CD4-positive, alpha-beta T cell treated with Interleukin-21 for 1 hour (primary cell): ENCODE measurements around the gene RSPRY1.
"Not testable (repeated sequence)": the region's sequence is repeated elsewhere in the genome, so short reads cannot be mapped to it uniquely, and the experiment has no call there.

Experiments
- DNase-seq: peaks from one replicate; pipeline ENCODE4 v3.0.0-alpha.2; 2020

RSPRY1 gene

GRCh38 chr16:57186872-57187854 is 1.0 kb downstream of the RSPRY1 start:
- peak; percentile 26 for DNase-seq

- not testable (repeated sequence) for DNase-seq
Measured at GRCh38 chr16:57187902-57188710, 2.0 kb downstream of the RSPRY1 start.

- no peak for DNase-seq
Measured at GRCh38 chr16:57188711-57189002, 2.5 kb downstream of the RSPRY1 start.

- not testable (repeated sequence) for DNase-seq
Measured at GRCh38 chr16:57189527-57189926, 3.4 kb downstream of the RSPRY1 start.

- DNase-seq: no peak
Measured at GRCh38 chr16:57190136-57190535, 4.0 kb downstream of the RSPRY1 start.

GRCh38 chr16:57191056-57191571 is 5.0 kb downstream of the RSPRY1 start:
- no peak for DNase-seq

- no peak for DNase-seq
Measured at GRCh38 chr16:57192146-57192545, 6.0 kb downstream of the RSPRY1 start.

- DNase-seq: no peak
Measured at GRCh38 chr16:57192720-57193486, 6.8 kb downstream of the RSPRY1 start.

- no peak for DNase-seq
Measured at GRCh38 chr16:57194512-57194911, 8.4 kb downstream of the RSPRY1 start.

GRCh38 chr16:57196286-57196685 is 10.2 kb downstream of the RSPRY1 start:
- DNase-seq: no peak

- no peak for DNase-seq
Measured at GRCh38 chr16:57196753-57197152, 10.6 kb downstream of the RSPRY1 start.

- DNase-seq: not testable (repeated sequence)
Measured at GRCh38 chr16:57200321-57200720, 14.2 kb downstream of the RSPRY1 start.

- not testable (repeated sequence) for DNase-seq
Measured at GRCh38 chr16:57200926-57201325, 14.8 kb downstream of the RSPRY1 start.

- DNase-seq: no peak
Measured at GRCh38 chr16:57202095-57202886, 16.2 kb downstream of the RSPRY1 start.

- DNase-seq: no peak
Measured at GRCh38 chr16:57203451-57203850, 17.3 kb downstream of the RSPRY1 start.

- no peak for DNase-seq
Measured at GRCh38 chr16:57204675-57205074, 18.5 kb downstream of the RSPRY1 start.

- no peak for DNase-seq
Measured at GRCh38 chr16:57208926-57209325, 22.8 kb downstream of the RSPRY1 start.

- no peak for DNase-seq
Measured at GRCh38 chr16:57209780-57210179, 23.7 kb downstream of the RSPRY1 start.

GRCh38 chr16:57213462-57213861 is 27.3 kb downstream of the RSPRY1 start:
- no peak for DNase-seq

- no peak for DNase-seq
Measured at GRCh38 chr16:57216968-57217367, 30.8 kb downstream of the RSPRY1 start.

GRCh38 chr16:57223057-57223456 is 36.9 kb downstream of the RSPRY1 start:
- DNase-seq: no peak
